Glutamatergic neuron (in vitro differentiated cells): ENCODE measurements around the gene NACA. TPM values are rescaled to one million over a fixed set of nuclear protein-coding genes. Genes with fewer than 3 reads are reported as not detected.

Experiments
- DNase-seq: peaks from one replicate; pipeline ENCODE4 v3.0.0; 2022
- H3K27ac Mint-ChIP-seq: one replicate; pipeline ENCODE4 v1.8.0; 2020; ENCODE audit warnings: mild to moderate bottlenecking, mixed read lengths, inconsistent platforms; ENCODE audit not compliant: unreplicated experiment
- H3K27me3 Mint-ChIP-seq: one replicate; pipeline ENCODE4 v1.8.0; 2020; ENCODE audit warnings: mild to moderate bottlenecking, moderate library complexity, mixed read lengths, inconsistent platforms; ENCODE audit not compliant: unreplicated experiment
- H3K36me3 Mint-ChIP-seq: one replicate; pipeline ENCODE4 v1.8.0; 2020; ENCODE audit warnings: mild to moderate bottlenecking, mixed read lengths, inconsistent platforms; ENCODE audit not compliant: unreplicated experiment
- H3K4me1 Mint-ChIP-seq: one replicate; pipeline ENCODE4 v1.8.0; 2020; ENCODE audit warnings: mild to moderate bottlenecking, low read depth, mixed read lengths, inconsistent platforms; ENCODE audit not compliant: unreplicated experiment
- H3K4me3 Mint-ChIP-seq: one replicate; pipeline ENCODE4 v1.8.0; 2020; ENCODE audit warnings: mild to moderate bottlenecking, mixed read lengths, inconsistent platforms; ENCODE audit not compliant: unreplicated experiment
- H3K9me3 Mint-ChIP-seq: one replicate; pipeline ENCODE4 v1.8.0; 2020; ENCODE audit warnings: mild to moderate bottlenecking, moderate library complexity, mixed read lengths, inconsistent platforms; ENCODE audit not compliant: unreplicated experiment
- CTCF ChIP-seq: fragments of 200-600 bp; sonication (generic); IDR thresholded peaks from one replicate; pipeline ENCODE4 v1.5.0; 2021; ENCODE audit not compliant: partially characterized antibody, unreplicated experiment
- total RNA-seq: library from RNA; stranded (reverse); fragmentation: NEBNext Ultra II Directional; extraction: Animal tissue kit (Norgen Biotek cat#: 25700); gene quantifications from one replicate; pipeline ENCODE4 v1.2.1, GENCODE V29; 2021; ENCODE audit not compliant: unreplicated experiment

NACA gene
- total RNA-seq, 1 donor from 2014 or later, result 589 TPM

GRCh38 chr12:56716933-56717880 lies 7.9 kb downstream of the NACA start:
- no peak for DNase-seq
- H3K4me1 Mint-ChIP-seq, result peaks cover 24% of the 10 kb centered on the region
- TF ChIP-seq CTCF, result no peak
- H3K4me3 Mint-ChIP-seq, result no peak overlapping the region
- peaks cover 9% of the 10 kb centered on the region for H3K9me3 Mint-ChIP-seq
- peaks cover 11% of the 10 kb centered on the region for H3K36me3 Mint-ChIP-seq
- H3K27ac Mint-ChIP-seq, result no peak overlapping the region
- peaks cover 5% of the 10 kb centered on the region for H3K27me3 Mint-ChIP-seq

- H3K4me3 Mint-ChIP-seq, result no peak overlapping the region
- DNase-seq, result no peak
- H3K4me1 Mint-ChIP-seq, result peaks cover 20% of the 10 kb centered on the region
- H3K36me3 Mint-ChIP-seq, result peaks cover 11% of the 10 kb centered on the region
- H3K9me3 Mint-ChIP-seq, result peaks cover 9% of the 10 kb centered on the region
- TF ChIP-seq CTCF, result no peak
- H3K27ac Mint-ChIP-seq, result peak overlapping the region; percentile 3
- peaks cover 5% of the 10 kb centered on the region for H3K27me3 Mint-ChIP-seq
Measured at GRCh38 chr12:56716458-56716857, 8.6 kb downstream of the NACA start.

- Mint-ChIP-seq H3K27me3 (peaks cover 5% of the 10 kb centered on the region), H3K4me3 (no peak overlapping the region), H3K36me3 (peaks cover 11% of the 10 kb centered on the region), H3K9me3 (peaks cover 8% of the 10 kb centered on the region), H3K27ac (no peak overlapping the region), H3K4me1 (peaks cover 16% of the 10 kb centered on the region)
- TF ChIP-seq CTCF, result no peak
- no peak for DNase-seq
Measured at GRCh38 chr12:56715798-56716197, 9.3 kb downstream of the NACA start.

- Mint-ChIP-seq H3K4me1 (peaks cover 8% of the 10 kb centered on the region), H3K9me3 (peaks cover 6% of the 10 kb centered on the region), H3K36me3 (peaks cover under 1% of the 10 kb centered on the region), H3K4me3 (no peak overlapping the region), H3K27me3 (peaks cover 5% of the 10 kb centered on the region), H3K27ac (no peak overlapping the region)
- DNase-seq, result no peak
- no peak for TF ChIP-seq CTCF
Measured at GRCh38 chr12:56714431-56714929, 10.6 kb downstream of the NACA start.

GRCh38 chr12:56713345-56713744 lies 11.8 kb downstream of the NACA start:
- no peak overlapping the region for H3K27ac Mint-ChIP-seq
- no peaks in the 10 kb centered on the region for H3K4me1 Mint-ChIP-seq
- no peak for TF ChIP-seq CTCF
- no peak overlapping the region for H3K4me3 Mint-ChIP-seq
- H3K9me3 Mint-ChIP-seq, result peaks cover 2% of the 10 kb centered on the region
- no peaks in the 10 kb centered on the region for H3K36me3 Mint-ChIP-seq
- peaks cover 5% of the 10 kb centered on the region for H3K27me3 Mint-ChIP-seq
- DNase-seq, result no peak
